ENCODE data around the gene LSS. TPM values are rescaled to one million over a fixed set of nuclear protein-coding genes. Genes with fewer than 3 reads are reported as not detected.

Gene LSS
- polyA plus RNA-seq (105 to 136 TPM (median 134 TPM) in 3 replicates), polyA minus RNA-seq (220 to 321 TPM (median 313 TPM) in 3 replicates)
- 27.6 TPM for polyA plus RNA-seq (2011; ENCODE audit: low read depth)
- polyA plus RNA-seq (2011; cell fraction: cytosol; rRNA removed) = 64.0 and 96.8 TPM in 2 replicates
- polyA plus RNA-seq (2011; cell fraction: nucleus; rRNA removed) = 299 and 368 TPM in 2 replicates
- 27.2 and 156 TPM in 2 replicates for polyA plus RNA-seq (2012; ENCODE audit: low replicate concordance)
- polyA minus RNA-seq (2011; cell fraction: cytosol; rRNA and poly(A)+ RNA removed) = 126 TPM
- polyA minus RNA-seq (2011; cell fraction: nucleus; rRNA and poly(A)+ RNA removed) = 158 and 181 TPM in 2 replicates

- no peak for FAIRE-seq
- peak within 1 kb of the TSS; percentile 80 for H2AFZ ChIP-seq (ENCODE audit: control insufficient read depth, low read length)
- peak; percentile 93 for DNase-seq (ENCODE audit: low read depth, low spot score)
- H4K20me1 ChIP-seq (ENCODE audit: control insufficient read depth, extremely low read depth, insufficient read depth, low read length) = peaks cover 17% of the 10 kb centered on the region
- H3K9me3 ChIP-seq (ENCODE audit: control insufficient read depth, low read depth, low read length) = no peaks in the 10 kb centered on the region
- H3K27me3 ChIP-seq (ENCODE audit: control insufficient read depth, extremely low read depth, insufficient read depth, low read length) = no peaks in the 10 kb centered on the region
- H3K9ac ChIP-seq (ENCODE audit: control insufficient read depth, extremely low read depth, insufficient read depth, low read length) = peak within 1 kb of the TSS; percentile 90
- H3K27ac ChIP-seq (ENCODE audit: control insufficient read depth, insufficient read depth, low read length) = peak within 1 kb of the TSS; percentile 92
- H3K9me1 ChIP-seq (ENCODE audit: control insufficient read depth, extremely low read depth, insufficient read depth, low read length) = peaks cover 4% of the 10 kb centered on the region
- dilution Hi-C loops (cut with MboI; ENCODE audit: extremely low pct_ligation_motif_present, low sequenced_read_pairs) = no loop called here
- H3K4me3 ChIP-seq (ENCODE audit: control insufficient read depth in 2 of 3, extremely low read depth in 1 of 3, insufficient read depth in 2 of 3, low read depth in 1 of 3, low read length in 3 of 3) = peak within 1 kb of the TSS; percentile 86 to 99 (median 88)
- H3K79me2 ChIP-seq (ENCODE audit: control insufficient read depth, insufficient read depth, low read length) = peaks cover 62% of the 10 kb centered on the region
- H3K4me1 ChIP-seq (ENCODE audit: control insufficient read depth, extremely low read depth, insufficient read depth, low read length) = peaks cover 23% of the 10 kb centered on the region
- peak within 1 kb of the TSS; percentile 92 for H3K4me2 ChIP-seq (ENCODE audit: control insufficient read depth, extremely low read depth, insufficient read depth, low read depth, low read length)
- H3K36me3 ChIP-seq (ENCODE audit: control insufficient read depth in 2 of 2, extremely low read depth in 1 of 2, insufficient read depth in 2 of 2, low read length in 2 of 2) = peaks cover 6 to 19% of the 10 kb centered on the region in 2 experiments
- no peak for TF ChIP-seq CTCF (optimal IDR thresholded peaks at IDR 0.05 in 1 of 3, IDR thresholded peaks at IDR 0.05 in 1 of 3, conservative IDR thresholded peaks at IDR 0.05 in 1 of 3; ENCODE audit: extremely low read depth in 1 of 3, insufficient read depth in 2 of 3, low read length in 3 of 3)
- no peak for TF ChIP-seq EZH2 (IDR thresholded peaks at IDR 0.05; ENCODE audit: low read length)
Observed at GRCh38 chr21:46228345-46229051, at the start of gene LSS. LSS (minus strand) TSS chr21:46228774; CDS start chr21:46228745, 29 bp downstream.

- H3K4me2 ChIP-seq (ENCODE audit: control insufficient read depth, extremely low read depth, insufficient read depth, low read depth, low read length) = no peak overlapping the region
- FAIRE-seq = no peak
- H3K27ac ChIP-seq (ENCODE audit: control insufficient read depth, insufficient read depth, low read length) = no peak overlapping the region
- H3K9me1 ChIP-seq (ENCODE audit: control insufficient read depth, extremely low read depth, insufficient read depth, low read length) = no peaks in the 10 kb centered on the region
- dilution Hi-C loops (cut with MboI; ENCODE audit: extremely low pct_ligation_motif_present, low sequenced_read_pairs) = no loop called here
- H4K20me1 ChIP-seq (ENCODE audit: control insufficient read depth, extremely low read depth, insufficient read depth, low read length) = no peaks in the 10 kb centered on the region
- no peak overlapping the region for H2AFZ ChIP-seq (ENCODE audit: control insufficient read depth, low read length)
- H3K79me2 ChIP-seq (ENCODE audit: control insufficient read depth, insufficient read depth, low read length) = peaks cover 7% of the 10 kb centered on the region
- no peak for DNase-seq (ENCODE audit: low read depth, low spot score)
- H3K36me3 ChIP-seq (ENCODE audit: control insufficient read depth in 2 of 2, extremely low read depth in 1 of 2, insufficient read depth in 2 of 2, low read length in 2 of 2) = peaks cover 43% of the 10 kb centered on the region in 2 experiments
- no peaks in the 10 kb centered on the region for H3K4me1 ChIP-seq (ENCODE audit: control insufficient read depth, extremely low read depth, insufficient read depth, low read length)
- H3K27me3 ChIP-seq (ENCODE audit: control insufficient read depth, extremely low read depth, insufficient read depth, low read length) = no peaks in the 10 kb centered on the region
- H3K9me3 ChIP-seq (ENCODE audit: control insufficient read depth, low read depth, low read length) = no peaks in the 10 kb centered on the region
- TF ChIP-seq EZH2 (IDR thresholded peaks at IDR 0.05; ENCODE audit: low read length) (no peak), CTCF (optimal IDR thresholded peaks at IDR 0.05 in 1 of 3, IDR thresholded peaks at IDR 0.05 in 1 of 3, conservative IDR thresholded peaks at IDR 0.05 in 1 of 3; ENCODE audit: extremely low read depth in 1 of 3, insufficient read depth in 2 of 3, low read length in 3 of 3) (no peak)
- no peak overlapping the region for H3K9ac ChIP-seq (ENCODE audit: control insufficient read depth, extremely low read depth, insufficient read depth, low read length)
- H3K4me3 ChIP-seq (ENCODE audit: control insufficient read depth in 2 of 3, extremely low read depth in 1 of 3, insufficient read depth in 2 of 3, low read depth in 1 of 3, low read length in 3 of 3) = no peak overlapping the region
Observed at GRCh38 chr21:46274797-46275390, 46.3 kb upstream of the LSS start.
